ENCODE results near the gene RXFP1.

Gene RXFP1

DNA sequence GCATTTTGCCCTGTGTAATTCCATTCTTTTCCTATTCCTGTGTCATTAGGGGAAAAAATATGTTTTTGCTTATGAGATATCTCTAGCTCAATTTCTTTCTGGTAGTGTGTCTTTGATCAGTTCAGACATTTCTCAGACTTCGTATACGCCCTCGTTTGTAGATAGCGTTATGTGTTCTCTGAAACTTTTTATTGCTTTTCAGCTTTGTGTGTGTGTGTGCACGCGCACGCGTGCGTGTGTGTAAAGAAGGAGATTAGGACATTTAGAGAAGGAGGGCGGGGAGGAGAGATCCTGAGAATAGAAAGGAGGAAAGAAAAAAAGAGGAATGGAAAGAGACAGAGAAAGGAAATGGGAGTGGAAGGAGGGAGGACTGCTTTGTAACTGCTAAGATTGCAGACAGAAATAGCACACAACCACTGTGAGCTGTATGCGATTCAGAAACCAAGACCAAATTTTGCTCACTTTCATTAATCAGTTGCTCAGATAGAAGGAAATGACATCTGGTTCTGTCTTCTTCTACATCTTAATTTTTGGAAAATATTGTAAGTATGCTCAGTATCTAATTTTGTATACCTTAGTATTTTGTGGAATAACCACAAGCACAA lies at the start of gene RXFP1:
TSS of gene RXFP1 (plus strand) at position 399 of the 605 bp plus-strand sequence. CDS start at position 494, 95 bp downstream.
- DNase-seq, result no peak

DNA sequence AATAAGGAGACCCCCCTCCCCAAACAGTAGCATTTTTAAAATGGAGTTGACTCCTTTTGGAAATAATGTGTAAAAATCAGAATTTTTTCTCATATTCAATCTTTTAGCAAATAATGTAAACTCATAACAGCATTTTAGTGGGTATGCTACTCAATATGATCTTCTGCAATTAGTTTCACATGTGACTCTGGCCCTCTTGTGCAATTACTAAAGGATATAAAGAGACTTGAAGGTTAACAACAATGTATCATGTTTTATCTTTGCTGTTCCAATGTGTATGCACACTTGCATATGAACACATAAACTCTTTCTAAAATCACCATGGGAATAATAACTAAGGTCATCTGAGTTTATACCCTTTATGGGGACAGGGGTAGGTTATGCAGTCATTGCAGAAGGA lies 39.9 kb upstream of the RXFP1 start:
- no peak for DNase-seq

DNA sequence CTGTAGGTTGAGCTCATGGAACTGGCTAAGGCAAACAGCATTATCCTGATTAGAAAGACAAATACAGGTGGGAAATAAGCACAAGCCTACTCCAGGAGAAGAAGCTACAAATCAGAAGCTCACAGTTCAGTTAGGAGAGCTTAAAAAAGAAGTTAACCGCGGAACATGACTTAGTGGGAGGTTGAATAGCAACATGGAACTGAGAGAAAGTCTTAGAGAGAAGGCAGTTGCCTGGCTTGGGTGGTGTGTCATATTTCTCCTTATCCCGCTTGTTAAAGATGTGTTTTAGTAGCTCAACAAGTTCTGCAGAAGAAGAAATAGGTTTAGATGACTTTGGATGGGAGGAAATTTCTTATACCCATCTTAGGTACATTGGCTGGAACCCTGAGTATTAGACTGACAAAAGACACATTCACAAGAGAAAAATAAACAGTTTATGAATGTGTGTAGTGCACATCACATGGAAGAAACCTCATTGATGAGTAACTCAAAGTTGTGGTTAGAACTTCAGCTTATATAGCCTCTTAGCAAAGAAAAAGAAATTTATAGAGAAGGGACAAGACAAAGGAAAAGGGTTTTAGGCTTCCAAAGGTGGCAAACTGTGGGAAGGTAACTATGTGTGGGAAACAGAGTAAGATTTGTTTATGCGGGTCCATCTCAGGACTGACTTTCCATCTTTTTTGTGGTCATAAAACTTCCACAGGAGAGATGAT lies 37.4 kb upstream of the RXFP1 start:
- no peak for DNase-seq

DNA sequence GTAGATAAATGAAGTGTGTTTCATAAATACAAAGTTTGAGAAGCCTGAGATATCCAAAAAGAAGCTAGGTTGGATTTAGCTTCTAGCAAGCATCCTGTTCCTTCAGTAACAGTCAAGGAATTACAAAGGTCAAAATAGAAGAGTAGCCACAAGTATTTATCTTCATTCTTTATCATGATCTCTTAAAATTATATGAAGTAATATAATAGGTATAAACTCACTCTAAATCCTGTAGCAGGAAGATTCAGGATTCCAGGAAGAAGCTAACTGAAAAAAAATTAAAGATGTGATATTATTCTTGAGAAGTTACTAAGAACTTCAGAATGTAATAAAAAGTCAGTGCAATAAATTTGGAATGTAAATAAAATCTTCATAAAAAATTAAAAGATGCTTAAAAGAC lies 31.1 kb upstream of the RXFP1 start:
- DNase-seq, result no peak

DNA sequence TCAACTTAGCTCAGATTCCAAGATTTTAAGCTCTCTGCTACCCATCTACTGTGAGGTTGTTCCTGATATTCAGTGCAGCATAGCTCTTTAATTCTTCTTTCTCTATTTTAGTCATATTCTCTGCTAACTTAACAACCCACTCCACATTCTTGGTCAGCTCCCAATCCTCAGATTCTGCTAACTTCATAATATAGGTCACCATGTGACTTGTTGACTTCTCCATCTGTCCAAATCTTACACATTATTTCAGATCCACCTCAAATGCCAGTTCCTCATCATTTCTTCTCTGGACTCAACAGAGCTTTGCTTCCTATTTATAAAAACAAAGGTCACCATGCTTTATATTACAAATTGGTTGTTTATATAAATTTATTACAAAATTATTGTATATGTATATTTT lies 29.3 kb upstream of the RXFP1 start:
- DNase-seq, result no peak

DNA sequence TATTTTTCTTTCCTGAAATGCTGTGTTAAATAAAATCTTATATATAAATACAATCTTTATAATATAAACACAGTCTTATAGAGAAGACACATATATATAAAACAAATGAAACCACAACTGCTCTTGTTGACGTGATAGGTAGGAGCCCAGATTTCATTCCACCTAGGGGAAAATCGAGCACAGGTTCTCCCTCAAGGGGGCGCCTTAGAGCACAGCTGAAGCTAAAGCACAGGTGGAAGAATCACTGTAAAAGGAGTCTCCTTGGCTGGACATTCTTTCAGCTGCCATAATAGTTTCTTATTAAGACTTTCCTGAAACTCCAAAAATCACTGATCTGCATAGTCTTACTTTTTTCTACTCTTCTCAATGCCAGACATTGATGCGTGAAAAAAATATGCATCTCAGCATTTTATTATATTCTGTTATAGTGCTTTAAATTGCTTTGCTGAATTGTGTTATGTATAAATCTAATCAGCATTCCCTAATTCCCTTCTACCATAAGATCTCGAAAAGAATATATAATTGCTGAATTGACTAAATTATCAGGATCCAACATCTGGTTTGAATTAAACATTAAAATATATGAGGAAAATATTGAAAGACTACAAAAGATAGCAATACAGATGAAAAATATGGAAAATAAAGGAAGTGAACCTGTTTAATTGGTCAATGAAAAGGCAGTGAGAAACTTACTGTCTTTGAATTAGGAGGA lies 25.5 kb upstream of the RXFP1 start:
- DNase-seq, result peak; percentile 2

DNA sequence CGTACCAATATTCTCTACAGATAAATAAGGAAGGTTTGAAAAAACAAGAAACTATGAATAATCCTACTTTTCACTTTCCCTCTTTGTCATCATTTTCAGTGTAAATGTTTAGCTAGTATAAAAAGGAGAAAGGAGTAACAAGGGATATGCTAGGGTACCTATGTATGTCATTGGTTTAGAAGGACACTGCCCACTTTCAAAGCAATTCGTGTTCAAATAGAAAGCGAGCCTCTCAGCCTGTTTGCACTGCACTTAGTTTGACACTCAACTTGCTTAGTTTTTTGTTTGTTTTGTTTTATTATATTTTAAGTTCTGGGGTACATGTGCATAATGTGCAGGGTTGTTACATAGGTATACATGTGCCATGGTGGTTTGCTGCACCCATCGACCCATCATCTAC lies 21.6 kb upstream of the RXFP1 start:
- DNase-seq, result no peak

DNA sequence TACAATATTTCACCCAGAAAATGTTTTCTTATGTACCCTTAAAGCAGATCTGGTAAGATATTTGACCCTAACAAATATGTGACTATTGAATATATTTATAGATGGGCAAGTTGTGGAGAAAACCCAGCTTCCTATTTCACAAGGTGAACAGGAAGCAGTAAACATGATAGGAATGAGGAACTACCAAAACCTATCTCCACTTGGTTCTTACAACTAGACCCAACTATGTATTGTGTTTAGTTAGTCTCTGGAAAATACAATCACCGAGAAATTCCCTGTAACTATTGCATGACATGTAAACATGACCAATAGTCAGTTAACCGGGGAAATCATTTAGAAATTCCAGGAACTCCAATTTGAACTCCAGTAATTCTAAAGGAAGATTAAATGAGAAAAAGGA lies 8.4 kb upstream of the RXFP1 start:
- no peak for DNase-seq

DNA sequence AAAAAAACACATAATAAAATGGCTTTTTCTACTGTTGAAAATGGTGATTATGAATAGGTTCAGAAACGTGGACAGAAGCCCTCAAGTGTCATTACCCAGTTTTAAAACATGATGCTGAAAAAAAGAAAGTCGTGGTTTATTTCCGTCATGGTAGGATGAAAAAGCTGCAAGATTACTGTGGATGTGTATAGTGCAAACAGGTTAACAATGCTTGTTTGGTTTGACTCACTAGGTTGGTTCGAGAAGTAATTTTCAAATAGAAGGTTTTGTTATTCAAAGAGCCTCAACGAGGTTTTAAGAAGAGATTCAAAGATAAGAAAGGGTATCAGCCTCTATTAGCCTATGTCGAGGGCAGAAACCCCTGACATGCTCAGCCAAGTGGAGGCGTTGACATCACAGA lies 2.5 kb upstream of the RXFP1 start:
- no peak for DNase-seq

DNA sequence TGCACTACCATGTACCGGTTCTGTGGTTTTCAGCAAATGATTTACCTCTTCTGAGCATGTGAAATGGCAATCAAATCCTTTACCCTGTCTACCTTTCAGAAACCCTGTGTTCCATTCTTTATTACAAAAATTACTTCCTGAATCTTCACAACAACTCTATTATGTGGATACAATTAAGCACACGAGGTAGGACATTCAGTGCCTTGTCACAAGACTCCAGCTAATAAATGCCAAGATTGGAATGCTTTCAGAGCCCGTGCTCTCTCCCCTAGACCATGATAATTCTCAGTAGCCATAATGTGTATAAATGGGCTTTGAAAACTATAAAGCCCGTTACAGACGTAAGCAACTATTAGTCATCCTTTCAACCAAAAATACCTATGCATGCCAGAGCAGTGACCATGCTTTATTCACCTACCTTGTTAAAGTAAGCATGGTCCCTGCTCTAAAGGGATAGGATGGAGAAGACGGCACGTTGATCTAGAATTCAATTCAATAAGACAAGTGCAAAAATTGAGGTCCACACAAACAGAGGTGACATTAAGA lies 2.4 kb downstream of the RXFP1 start:
- no peak for DNase-seq

DNA sequence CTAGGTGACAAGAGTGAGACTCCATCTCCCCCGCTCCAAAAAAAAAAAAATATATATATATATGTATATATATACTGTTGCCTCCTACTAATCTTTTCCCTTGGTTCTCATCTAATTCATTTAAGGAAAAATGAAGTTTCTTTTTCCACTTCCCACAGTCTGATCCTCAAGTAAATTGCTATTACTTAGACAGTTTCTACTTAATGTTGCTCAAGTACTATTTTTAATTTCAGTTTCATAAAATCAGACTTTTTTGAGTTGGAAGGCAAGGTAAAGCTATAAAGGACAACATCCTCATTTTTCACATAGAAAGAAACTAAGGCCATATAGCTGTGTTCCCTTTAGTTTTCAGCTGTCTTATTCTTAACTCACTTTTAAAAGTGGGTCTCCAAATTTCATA lies 5.8 kb downstream of the RXFP1 start:
- DNase-seq, result no peak

DNA sequence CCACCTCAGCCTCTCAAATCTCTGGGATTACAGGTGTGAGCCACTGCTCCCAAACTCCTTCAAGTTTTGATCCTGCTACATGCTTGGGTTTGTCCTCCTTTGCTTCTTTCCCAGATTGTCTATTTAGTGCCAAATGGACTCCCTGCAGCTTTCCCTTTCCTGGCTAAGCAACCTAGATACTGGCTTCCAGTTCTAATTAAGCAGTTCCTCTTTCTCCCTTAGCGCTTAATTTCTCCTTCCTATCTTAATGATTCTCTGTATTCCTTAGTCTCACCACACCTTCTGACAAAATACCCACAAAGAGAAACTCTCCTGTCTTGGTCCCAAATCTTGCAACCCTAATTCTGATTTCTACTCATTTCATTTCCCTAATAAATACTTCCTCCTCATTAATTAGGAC lies 7.8 kb downstream of the RXFP1 start:
- DNase-seq, result no peak

DNA sequence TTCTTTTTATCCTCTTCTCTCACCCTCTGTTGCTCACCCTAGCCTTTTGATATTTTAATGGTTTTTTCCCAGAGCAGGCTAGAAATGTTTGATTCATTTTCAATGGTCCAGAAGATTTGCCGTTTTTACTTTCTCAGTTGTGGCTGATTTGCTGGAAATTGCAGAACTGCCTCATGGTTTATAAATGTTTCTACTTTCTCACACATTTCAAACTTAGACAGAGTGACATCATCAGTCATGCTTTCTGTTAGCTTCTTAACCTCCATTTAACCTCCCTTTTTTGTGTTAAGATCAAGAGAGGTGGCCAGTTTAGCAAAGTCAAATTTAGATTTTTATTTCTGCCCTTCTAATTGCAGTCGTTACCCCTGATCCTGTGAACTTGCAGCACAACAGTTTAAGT lies 8.7 kb downstream of the RXFP1 start:
- no peak for DNase-seq

DNA sequence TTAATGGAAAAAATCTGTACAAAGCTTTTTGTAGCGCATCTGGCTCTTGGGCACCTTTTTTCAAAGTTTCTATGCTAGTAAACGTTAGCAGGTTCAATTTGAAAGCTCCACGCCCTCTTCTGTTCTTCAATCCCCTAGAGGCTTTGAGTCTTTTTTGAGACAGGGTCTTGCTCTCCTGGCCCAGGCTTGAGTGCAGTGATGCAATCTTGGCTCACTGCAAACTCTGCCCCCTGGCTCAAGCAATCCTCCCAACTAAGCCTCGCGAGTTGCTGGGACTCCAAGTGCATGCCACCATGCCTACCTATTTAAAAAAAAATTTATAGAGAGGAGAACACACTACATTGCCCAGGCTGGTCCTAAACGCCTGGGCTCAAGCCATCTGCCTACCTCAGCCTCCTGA lies 9.2 kb downstream of the RXFP1 start:
- no peak for DNase-seq

DNA sequence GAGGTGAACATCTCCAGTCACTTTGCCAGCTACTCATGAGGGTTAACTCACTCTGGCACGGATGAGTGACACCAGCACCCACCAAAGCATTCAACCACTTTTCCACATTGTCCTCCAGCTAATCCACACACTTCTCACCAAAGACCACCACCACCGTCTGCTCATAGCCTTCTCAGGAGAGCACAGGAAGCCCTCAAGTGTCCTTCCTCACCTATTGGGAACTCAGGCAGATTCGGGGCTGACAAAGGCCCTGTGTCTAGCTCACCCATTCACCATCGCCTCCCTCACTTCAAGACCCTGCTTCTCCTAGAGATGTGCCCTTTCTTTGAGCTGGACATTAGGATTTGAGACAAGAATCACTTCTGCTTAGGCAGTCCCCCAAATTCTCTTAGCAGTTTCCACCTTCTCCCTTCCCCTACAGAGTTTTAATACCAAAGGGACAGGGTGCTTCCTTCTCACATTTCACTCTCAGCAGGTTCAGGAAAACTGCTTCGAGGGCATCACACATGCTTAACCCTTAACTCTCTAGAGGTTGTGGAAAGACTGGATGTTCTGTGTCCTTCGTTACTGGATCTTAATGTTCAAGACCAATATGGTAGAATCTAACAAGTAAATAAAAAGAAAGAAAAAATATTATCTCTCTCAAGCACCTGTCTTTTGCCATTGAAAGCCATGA lies 11.0 kb downstream of the RXFP1 start:
- DNase-seq, result no peak

DNA sequence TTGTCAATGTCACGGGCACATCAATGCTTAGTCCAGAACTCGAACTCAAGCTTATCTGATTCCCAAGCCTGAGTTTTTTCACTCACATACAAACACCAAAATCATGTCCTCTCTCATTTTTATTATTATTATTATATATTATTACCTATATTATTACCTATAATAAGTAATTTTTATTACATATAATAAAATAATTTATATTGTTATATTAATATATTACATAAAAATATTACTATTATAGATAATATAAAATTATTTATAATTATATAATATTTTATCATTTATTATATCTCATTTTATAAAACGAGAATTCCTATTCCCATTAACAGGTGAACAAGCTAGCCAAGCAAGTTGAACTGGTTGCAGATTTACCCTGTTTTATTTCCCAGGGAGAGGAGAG lies 13.0 kb downstream of the RXFP1 start:
- DNase-seq, result no peak

DNA sequence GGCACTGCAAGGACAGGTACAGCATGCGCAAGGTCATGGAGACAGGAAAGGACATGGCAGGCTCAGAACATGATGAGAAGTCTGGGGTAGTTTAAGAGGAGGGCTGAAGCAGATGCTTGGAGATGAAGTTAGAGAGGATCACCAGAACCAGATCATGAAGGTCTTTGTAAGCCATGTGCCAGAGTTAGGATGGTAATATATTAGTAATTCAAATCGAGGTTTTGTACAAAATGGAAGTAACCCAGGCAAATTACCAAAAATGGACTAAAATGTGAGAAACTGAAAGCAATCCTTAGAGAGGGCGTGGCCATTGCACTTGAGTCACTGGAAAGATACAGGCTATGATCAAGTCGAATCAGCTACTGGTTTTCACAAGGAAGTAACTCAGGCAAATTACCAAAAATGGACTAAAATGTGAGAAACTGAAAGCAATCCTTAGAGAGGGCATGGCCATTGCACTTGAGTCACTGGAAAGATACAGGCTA lies 13.5 kb downstream of the RXFP1 start:
- no peak for DNase-seq

DNA sequence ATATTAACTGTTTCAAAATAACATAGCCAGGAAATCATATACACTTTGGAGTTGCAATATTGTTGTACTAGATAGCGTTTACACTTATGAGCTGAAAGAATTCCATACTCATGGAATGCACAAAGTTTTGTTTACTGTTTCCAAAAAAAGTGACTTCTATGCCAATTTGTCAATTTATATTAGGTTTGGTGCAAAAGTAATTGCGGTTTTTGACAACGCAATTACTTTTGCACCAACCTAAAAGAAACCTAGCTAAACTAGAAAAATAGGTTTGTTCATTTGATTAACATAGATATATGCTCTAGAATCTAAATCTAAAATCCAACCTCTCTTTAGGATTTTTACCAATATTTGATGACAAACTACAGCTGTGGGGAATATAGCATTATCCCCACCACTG lies 15.2 kb downstream of the RXFP1 start:
- no peak for DNase-seq

DNA sequence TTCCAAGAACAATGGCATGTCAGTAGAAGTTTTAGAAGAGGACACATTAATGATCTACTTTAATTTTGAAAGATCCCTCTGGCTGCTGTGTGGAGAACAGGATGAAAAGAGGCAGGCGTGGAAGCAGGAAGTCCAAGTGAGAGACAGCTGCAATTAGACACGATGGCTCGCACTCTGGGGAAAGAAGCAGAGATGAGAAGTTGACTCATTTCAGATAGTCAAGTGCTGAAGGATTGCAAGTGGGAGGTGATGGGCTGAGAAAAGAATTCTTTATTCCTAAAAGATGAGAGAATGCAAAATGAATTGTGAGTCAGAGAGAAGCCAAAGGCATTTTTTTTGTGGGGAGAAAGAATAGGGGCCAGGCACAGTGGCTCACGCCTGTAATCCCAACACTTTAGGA lies 16.5 kb downstream of the RXFP1 start:
- DNase-seq, result no peak

DNA sequence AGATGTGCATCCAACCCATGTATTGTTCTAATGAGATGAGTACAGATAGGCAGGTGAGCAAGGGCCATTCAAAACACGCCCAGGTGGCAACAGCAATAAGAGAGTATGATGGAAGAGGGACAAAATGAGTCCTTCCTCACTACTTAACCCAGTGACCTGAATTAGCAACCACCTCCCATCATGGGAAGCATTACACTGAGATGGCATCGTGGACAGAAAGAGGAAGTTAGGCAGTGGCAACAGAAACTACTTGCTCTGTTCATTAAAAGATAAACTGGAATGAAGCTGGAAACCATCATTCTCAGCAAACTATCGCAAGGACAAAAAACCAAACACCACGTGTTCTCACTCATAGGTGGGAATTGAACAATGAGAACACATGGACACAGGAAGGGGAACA lies 17.2 kb downstream of the RXFP1 start:
- no peak for DNase-seq

DNA sequence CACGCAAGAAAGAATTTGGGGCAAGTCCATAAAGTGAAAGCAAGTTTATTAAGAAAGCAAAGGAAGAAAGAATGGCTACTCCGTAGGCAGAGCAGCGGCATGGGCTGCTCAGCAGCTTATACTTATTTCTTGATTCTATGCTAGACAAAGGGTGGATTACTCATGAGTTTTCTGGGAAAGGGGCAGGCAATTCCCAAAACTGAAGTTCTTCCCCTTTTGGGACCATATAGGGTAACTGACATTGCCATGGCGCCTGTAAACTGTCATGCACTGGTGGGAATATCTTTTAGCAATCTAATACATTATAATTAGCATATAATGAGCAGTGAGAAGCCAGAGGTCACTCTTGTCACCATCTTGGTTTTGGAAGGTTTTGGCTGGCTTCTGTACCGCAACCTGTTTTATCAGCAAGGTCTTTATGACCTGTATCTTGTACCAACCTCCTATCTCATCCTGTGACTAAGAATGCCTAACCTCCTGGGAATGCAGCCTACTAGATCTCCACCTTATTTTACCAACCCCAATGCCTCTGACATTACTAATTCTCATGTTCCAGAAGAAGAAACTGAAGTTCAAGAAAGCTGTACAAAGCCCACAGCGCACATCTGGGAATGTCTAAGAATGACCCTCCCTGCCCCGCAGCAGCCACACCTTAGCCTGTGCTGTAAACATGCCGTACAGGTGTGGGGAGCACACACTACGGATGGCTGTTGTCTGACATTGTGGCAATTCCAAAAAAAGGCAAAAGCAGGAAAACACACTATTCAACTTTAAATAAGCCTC lies 18.6 kb downstream of the RXFP1 start:
- DNase-seq, result no peak

DNA sequence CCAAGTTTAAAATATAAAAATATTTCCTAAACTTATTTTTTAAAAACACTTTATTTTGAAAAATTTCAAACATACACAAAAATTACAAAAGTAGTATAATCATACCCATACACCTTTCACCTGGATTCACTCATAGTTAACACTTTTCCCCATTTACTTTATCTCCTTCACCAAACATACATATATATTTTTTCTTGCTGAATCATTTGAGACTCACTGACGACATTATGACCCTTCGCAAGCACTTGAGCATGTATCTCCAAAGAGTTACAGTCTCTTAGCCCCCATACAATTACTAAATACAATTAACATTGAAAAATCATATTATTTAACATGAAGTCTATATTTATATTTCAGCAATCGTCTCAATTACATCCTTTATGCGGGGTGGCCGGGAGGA lies 19.8 kb downstream of the RXFP1 start:
- no peak for DNase-seq

DNA sequence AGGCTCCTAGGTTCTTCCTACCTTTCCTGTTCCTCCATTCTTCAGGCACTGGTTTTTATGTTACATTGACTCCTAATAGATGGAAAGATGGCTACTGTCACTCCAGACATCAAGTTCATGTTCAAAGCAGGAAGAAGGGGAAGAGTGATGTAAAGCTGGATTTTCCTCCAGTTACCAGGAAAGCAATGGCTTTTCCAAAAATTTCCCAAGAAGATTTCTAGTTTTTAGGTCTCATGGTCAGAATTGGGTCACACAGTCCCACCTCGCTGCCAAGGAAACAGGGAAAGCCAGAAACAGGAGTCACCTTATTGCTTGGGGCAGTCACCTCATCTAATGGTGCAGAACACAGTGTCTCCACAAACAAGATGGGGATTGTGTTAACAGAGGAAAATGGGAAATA lies 21.5 kb downstream of the RXFP1 start:
- no peak for DNase-seq
